HEK293T (cell line): Measurements from ENCODE around the gene STX16.

Source experiments
- CTCF ChIA-PET: fragments of 350-600 bp; formaldehyde crosslinking; extraction: SDS; loops from one replicate; lab custom pipeline; 2021; ENCODE audit warnings: antibody characterized with exemption, inconsistent platforms; lab: Yijun Ruan, JAX
- POLR2A ChIA-PET: fragments of 350-600 bp; formaldehyde crosslinking; extraction: SDS; loops from one replicate; lab custom pipeline; 2020; ENCODE audit warnings: antibody characterized with exemption, inconsistent platforms; lab: Yijun Ruan, JAX
- DNase-seq: peaks from one replicate; pipeline ENCODE4 v3.0.0; 2012; ENCODE audit warnings: mixed read lengths; ENCODE audit errors: extremely low spot score
- ARNT ChIP-seq: fragments of 450-650 bp; IDR thresholded peaks from 2 replicates; pipeline ENCODE4 v1.6.1; 2017; ENCODE audit warnings: mild to moderate bottlenecking
- BHLHE40 ChIP-seq: fragments of 450-650 bp; IDR thresholded peaks from 2 replicates; pipeline ENCODE4 v1.6.1; 2016; ENCODE audit warnings: mild to moderate bottlenecking, moderate library complexity, borderline replicate concordance
- CTBP1 ChIP-seq: fragments of 450-650 bp; IDR thresholded peaks from 2 replicates; pipeline ENCODE4 v1.6.1; 2016; ENCODE audit warnings: borderline replicate concordance
- ELF4 ChIP-seq: fragments of 450-650 bp; IDR thresholded peaks from 2 replicates; pipeline ENCODE4 v1.6.1; 2017; ENCODE audit warnings: antibody characterized with exemption
- FOXA1 ChIP-seq: fragments of 450-650 bp; IDR thresholded peaks from 2 replicates; pipeline ENCODE4 v1.6.1; 2016; ENCODE audit warnings: mild to moderate bottlenecking
- FOXK2 ChIP-seq: fragments of 450-650 bp; IDR thresholded peaks from 2 replicates; pipeline ENCODE4 v1.6.1; 2016; ENCODE audit warnings: mild to moderate bottlenecking
- FOXM1 ChIP-seq: fragments of 450-650 bp; IDR thresholded peaks from 2 replicates; pipeline ENCODE4 v1.6.1; 2017; ENCODE audit warnings: mild to moderate bottlenecking, borderline replicate concordance
- HDGF ChIP-seq: fragments of 450-650 bp; IDR thresholded peaks from 2 replicates; pipeline ENCODE4 v1.6.1; 2017; ENCODE audit warnings: antibody characterized with exemption, borderline replicate concordance
- L3MBTL2 ChIP-seq: fragments of 450-650 bp; conservative IDR thresholded peaks from 2 replicates; pipeline ENCODE4 v1.6.1; 2016; ENCODE audit warnings: mild to moderate bottlenecking
- LEF1 ChIP-seq: fragments of 450-650 bp; IDR thresholded peaks from 2 replicates; pipeline ENCODE4 v1.6.1; 2017; ENCODE audit warnings: mild to moderate bottlenecking, borderline replicate concordance
- NFRKB ChIP-seq: fragments of 450-650 bp; IDR thresholded peaks from 2 replicates; pipeline ENCODE4 v1.6.1; 2016; ENCODE audit warnings: mild to moderate bottlenecking, moderate library complexity
- SP1 ChIP-seq: fragments of 450-650 bp; IDR thresholded peaks from 2 replicates; pipeline ENCODE4 v1.6.1; 2017
- SUZ12 ChIP-seq: fragments of 450-650 bp; IDR thresholded peaks from 2 replicates; pipeline ENCODE4 v1.6.1; 2016; ENCODE audit warnings: mild to moderate bottlenecking
- TARDBP ChIP-seq: fragments of 450-650 bp; IDR thresholded peaks from 2 replicates; pipeline ENCODE4 v1.6.1; 2016
- ZNF384 ChIP-seq: fragments of 450-650 bp; IDR thresholded peaks from 2 replicates; pipeline ENCODE4 v1.6.1; 2016
- TF ChIP-seq, protein P1 (sequence below): fragments of 450-650 bp; IDR thresholded peaks from 2 replicates; pipeline ENCODE4 v1.6.1; 2016

The STX16 gene

DNA sequence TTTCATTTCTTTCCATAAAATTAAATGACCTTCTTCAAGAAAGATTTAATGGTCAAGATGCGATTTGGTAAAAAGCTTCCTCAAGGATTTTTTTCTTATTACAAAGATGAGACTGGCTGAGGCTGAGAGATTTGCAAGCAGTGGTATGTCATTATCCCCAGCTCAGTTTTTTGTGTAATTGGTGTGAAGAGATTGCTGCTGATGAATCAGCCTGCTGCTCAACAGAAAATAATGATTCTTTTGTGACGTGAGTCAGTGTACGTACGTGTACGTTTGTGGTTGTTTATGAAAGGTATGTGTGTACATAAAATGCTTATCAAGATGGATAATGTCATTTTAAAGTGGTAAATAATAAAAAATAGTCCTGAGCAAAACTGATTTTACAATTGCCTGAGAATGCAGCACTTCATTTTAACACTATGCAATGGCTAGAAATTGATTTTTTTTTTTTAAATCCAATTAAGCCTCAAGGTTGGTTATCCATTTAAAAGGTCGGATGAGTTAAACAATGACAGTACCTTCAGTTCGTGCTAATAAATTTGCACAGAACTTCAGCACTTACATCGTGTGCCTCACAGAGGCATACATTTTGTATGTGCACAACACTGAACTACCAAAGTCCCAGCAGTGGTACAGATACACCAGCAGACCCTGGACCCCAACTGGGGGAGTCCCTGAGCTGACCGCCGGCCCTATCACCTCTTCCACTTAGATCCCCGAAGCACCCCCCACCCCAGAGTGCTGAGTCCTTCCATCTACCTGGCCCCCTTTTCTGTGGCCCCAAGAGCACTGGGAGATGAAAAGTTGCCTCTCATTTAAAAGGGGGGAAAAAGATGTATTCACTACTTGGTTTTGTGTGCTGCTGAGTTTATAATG is 31.8 kb downstream of the STX16 start:
- POLR2A ChIA-PET: interaction anchor here (0.6 kb wide), 1 partner anchor 32 kb away, joined by 3 read pairs; the partner anchor contains the start of gene STX16
- DNase-seq: no peak
- TF ChIP-seq, protein P1, sequence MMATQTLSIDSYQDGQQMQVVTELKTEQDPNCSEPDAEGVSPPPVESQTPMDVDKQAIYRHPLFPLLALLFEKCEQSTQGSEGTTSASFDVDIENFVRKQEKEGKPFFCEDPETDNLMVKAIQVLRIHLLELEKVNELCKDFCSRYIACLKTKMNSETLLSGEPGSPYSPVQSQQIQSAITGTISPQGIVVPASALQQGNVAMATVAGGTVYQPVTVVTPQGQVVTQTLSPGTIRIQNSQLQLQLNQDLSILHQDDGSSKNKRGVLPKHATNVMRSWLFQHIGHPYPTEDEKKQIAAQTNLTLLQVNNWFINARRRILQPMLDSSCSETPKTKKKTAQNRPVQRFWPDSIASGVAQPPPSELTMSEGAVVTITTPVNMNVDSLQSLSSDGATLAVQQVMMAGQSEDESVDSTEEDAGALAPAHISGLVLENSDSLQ: no peak
- no peak for TF ChIP-seq ELF4
- TF ChIP-seq ARNT: no peak
- TF ChIP-seq ZNF384: no peak
- CTCF ChIA-PET: no interaction called here

DNA sequence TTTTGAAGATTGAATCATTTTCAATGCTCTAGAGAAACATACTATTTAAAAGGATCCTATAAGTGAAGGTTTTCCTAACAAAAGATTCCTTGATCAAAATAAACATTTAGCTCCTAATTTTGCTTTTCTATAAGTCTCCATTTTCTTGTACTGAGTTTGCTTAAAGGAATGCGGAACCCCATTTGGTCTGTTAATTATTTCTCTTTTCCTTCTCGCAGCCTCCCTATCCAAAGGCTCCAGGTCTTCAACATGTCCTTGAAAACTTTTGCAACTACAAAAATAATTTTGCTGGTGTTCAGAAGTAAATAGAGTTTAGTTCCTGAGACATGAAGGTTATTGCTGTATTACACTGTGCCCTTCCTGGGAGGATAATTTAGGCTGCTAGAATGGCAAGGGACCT is 33.2 kb downstream of the STX16 start:
- no peak for DNase-seq
- ChIA-PET CTCF (no interaction called here), POLR2A (no interaction called here)
- TF ChIP-seq, protein P1: no peak
- TF ChIP-seq FOXA1: no peak
- TF ChIP-seq ELF4: no peak
- TF ChIP-seq TARDBP: no peak
- no peak for TF ChIP-seq HDGF
- TF ChIP-seq FOXK2: no peak
- TF ChIP-seq SUZ12: no peak
- TF ChIP-seq FOXM1: no peak
- no peak for TF ChIP-seq NFRKB
- TF ChIP-seq ARNT: no peak
- no peak for TF ChIP-seq BHLHE40
- no peak for TF ChIP-seq L3MBTL2
- no peak for TF ChIP-seq CTBP1
- no peak for TF ChIP-seq LEF1
- TF ChIP-seq SP1: no peak
- no peak for TF ChIP-seq ZNF384

DNA sequence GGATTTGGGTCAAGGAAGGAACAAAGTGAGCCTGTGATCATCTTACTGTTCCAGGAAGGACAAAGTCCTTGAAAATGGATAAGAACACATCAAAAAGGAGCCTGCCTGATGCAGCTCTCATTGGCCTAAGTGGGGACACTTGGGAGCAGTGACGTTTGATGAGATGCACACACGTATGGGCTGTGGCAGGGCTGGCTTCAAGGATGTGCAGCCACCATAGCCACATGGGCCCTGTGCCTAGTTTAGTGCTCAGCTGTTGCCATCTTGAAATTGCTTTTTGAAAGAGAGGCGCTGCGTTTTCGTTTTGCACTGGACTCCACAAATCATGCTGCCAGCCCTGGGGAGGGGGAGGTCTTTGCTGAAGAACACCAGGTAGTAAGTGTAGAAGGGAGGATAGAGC is 34.9 kb downstream of the STX16 start:
- CTCF ChIA-PET: no interaction called here
- DNase-seq: no peak
- POLR2A ChIA-PET: no interaction called here
- TF ChIP-seq SP1 (no peak), NFRKB (no peak), BHLHE40 (no peak), FOXK2 (no peak), CTBP1 (no peak), LEF1 (no peak), HDGF (no peak), FOXM1 (no peak), ARNT (no peak), ZNF384 (no peak), L3MBTL2 (no peak), TARDBP (no peak), SUZ12 (no peak), ELF4 (no peak), FOXA1 (no peak)
- TF ChIP-seq, protein P1: no peak

DNA sequence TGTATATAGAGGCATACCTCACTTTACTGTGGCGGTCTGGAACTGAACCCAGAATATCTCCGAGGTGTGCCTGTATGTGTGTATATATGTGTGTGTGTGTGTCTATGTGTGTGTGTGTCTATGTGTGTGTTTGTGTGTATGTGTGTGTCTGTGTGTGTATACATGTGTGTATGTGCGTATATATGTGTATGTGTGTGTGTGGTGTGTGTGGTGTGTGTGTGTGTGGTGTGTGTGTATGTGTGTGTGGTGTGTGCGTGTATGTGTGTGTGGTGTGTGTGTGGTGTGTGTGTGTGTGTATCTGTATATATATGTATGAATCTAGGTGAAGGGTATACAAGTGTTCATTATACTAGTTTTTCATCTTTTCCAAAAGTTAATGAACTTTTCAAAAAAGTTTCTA is 37.3 kb downstream of the STX16 start:
- no peak for DNase-seq
- TF ChIP-seq ARNT (no peak), LEF1 (no peak), FOXK2 (no peak), FOXA1 (no peak), TARDBP (peak; percentile 36; the same call in 1 of the 2 replicates)
- ChIA-PET CTCF (no interaction called here), POLR2A (no interaction called here)

DNA sequence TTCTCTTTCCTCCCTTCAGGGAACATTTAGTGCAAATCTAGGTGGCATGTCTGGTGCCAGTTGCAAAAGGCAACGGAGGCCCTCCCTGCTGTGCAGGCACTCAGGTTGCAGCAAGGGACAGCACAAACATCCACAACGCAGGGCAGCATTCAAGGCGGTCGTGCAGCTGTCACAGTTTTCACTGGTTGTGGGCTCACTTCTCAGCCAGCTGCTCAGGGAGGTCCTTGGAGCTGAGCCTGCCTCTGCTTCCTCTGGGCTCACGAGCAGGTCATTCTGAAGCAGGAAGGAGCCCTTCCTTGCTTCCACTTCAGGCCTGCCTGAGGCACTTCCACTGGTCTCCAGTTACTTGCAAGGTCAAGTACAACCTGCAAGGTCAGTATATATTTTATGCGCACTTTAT is 37.8 kb downstream of the STX16 start:
- DNase-seq: no peak
- ChIA-PET POLR2A (no interaction called here), CTCF (no interaction called here)
- TF ChIP-seq, protein P1: no peak
- no peak for TF ChIP-seq BHLHE40
